ENCODE measurements around the gene ADAMTS12.

ADAMTS12 gene

DNA sequence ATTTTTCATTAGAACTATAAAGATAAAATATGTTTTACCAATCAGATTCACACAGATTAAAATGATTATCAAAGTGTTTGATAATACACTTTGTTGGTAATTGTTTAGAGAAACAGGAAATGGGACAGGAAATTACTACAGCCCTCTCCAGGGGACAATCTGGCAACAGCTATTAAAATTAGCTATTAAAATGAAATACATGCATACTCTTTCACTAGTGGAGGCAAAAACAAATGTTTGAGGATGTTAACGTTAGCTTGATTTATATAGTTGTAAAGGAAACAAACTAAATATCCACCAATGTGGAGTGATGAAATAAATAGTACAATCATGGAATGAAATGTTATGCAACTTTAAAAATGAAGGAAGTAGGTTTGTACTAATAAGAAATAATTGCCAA lies 397.3 kb downstream of the ADAMTS12 start:
- TF ChIP-seq, protein P1, sequence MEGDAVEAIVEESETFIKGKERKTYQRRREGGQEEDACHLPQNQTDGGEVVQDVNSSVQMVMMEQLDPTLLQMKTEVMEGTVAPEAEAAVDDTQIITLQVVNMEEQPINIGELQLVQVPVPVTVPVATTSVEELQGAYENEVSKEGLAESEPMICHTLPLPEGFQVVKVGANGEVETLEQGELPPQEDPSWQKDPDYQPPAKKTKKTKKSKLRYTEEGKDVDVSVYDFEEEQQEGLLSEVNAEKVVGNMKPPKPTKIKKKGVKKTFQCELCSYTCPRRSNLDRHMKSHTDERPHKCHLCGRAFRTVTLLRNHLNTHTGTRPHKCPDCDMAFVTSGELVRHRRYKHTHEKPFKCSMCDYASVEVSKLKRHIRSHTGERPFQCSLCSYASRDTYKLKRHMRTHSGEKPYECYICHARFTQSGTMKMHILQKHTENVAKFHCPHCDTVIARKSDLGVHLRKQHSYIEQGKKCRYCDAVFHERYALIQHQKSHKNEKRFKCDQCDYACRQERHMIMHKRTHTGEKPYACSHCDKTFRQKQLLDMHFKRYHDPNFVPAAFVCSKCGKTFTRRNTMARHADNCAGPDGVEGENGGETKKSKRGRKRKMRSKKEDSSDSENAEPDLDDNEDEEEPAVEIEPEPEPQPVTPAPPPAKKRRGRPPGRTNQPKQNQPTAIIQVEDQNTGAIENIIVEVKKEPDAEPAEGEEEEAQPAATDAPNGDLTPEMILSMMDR (IDR thresholded peaks at IDR 0.05; ENCODE audit: borderline replicate concordance, control extremely low read depth, extremely low read depth, insufficient read depth, missing control alignments), result no peak
- in situ Hi-C loops (cut with MboI; ENCODE audit: low sequenced_read_pairs, unreplicated experiment), result no loop called here

DNA sequence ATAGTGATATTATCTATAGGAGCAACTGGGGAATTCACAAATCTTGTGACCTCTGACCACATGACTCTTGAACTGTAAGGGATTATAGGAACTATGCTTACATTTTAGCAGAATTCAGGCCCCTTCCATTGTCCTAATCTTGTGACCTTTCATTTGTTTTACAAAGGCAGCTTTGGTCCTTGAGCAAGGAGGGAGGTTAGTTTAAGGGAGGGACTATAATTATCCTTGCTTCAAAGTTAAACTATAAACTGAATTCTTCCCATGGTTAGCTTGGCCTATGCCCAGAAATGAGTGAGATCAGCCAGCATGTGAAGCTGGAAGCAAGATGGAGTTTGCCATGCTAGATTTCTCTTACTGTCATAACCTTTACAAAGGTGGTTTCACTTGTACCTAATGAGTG lies 399.8 kb downstream of the ADAMTS12 start:
- TF ChIP-seq, protein P1 (IDR thresholded peaks at IDR 0.05; ENCODE audit: borderline replicate concordance, control extremely low read depth, extremely low read depth, insufficient read depth, missing control alignments), result no peak
- DNase-seq (ENCODE audit: low spot score), result no peak
- in situ Hi-C loops (cut with MboI; ENCODE audit: low sequenced_read_pairs, unreplicated experiment), result no loop called here

More for the DNA sequence above, 397.3 kb downstream of the ADAMTS12 start:
- DNase-seq (ENCODE audit: low spot score), result no peak

DNA sequence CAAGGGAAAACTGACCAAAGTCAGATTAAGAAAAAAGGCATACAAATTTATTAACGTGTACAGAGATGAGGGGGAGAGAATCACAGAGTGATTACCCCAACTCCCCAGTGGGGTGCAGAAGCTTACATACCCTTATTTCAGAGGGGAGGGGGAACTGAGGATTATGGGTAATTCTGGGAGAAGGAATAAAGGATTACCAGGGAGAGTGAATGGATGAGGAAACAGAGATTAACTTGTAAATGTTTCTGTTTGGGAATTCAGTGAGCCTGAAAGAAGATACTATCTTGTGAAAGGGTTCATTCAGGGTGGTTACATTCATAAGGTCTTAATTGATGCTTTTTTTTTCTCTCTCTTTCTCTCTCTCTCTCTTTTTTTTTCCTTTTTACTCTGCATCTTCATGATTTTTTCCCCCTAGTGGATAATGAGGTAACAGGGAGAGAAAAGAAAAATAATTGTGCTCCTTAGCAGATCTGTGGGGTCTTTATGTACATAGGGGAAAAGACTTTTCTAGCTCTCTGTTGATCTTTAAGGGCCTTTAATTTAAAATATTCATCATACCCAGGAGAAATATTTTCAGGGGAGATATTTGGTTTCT lies 401.6 kb downstream of the ADAMTS12 start:
- in situ Hi-C loops (cut with MboI; ENCODE audit: low sequenced_read_pairs, unreplicated experiment), result no loop called here
- no peak for DNase-seq (ENCODE audit: low spot score)
- TF ChIP-seq, protein P1 (IDR thresholded peaks at IDR 0.05; ENCODE audit: borderline replicate concordance, control extremely low read depth, extremely low read depth, insufficient read depth, missing control alignments), result no peak

DNA sequence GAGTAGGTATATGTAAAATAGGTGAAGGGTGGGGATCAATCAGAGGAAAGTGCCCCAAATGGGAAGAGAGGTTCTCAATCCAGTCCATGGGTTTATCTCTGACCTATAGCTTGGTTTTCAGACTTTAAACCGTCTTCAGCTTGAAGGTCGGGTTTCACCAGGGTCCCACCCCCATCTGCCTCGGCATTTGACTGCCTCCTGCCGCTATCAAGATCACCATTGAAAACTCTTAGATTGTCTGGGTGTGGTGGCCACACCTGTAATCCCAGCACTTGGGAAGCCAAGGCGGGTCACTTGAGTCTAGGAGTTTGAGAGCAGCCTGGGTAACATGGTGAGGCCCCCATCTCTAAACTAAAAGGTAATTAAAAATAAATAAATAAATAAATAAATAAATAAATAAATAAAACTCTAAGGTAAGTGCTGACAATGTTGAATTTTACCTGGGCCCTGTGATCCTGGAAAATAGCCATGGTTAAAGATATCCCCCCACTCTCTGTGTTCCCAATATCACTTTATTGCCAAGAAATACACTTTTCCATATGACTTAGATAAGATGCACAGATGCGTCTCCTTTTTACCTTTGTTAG lies 402.2 kb downstream of the ADAMTS12 start:
- DNase-seq (ENCODE audit: low spot score), result no peak
- TF ChIP-seq, protein P1 (IDR thresholded peaks at IDR 0.05; ENCODE audit: borderline replicate concordance, control extremely low read depth, extremely low read depth, insufficient read depth, missing control alignments), result no peak
- in situ Hi-C loops (cut with MboI; ENCODE audit: low sequenced_read_pairs, unreplicated experiment), result no loop called here

GRCh38 chr5:33488558-33489355 lies 403.0 kb downstream of the ADAMTS12 start:
- TF ChIP-seq, protein P1 (IDR thresholded peaks at IDR 0.05; ENCODE audit: borderline replicate concordance, control extremely low read depth, extremely low read depth, insufficient read depth, missing control alignments), result no peak
- in situ Hi-C loops (cut with MboI; ENCODE audit: low sequenced_read_pairs, unreplicated experiment), result no loop called here

GRCh38 chr5:33487236-33487635 lies 404.6 kb downstream of the ADAMTS12 start:
- DNase-seq (ENCODE audit: low spot score), result no peak
- in situ Hi-C loops (cut with MboI; ENCODE audit: low sequenced_read_pairs, unreplicated experiment), result no loop called here
- TF ChIP-seq, protein P1 (IDR thresholded peaks at IDR 0.05; ENCODE audit: borderline replicate concordance, control extremely low read depth, extremely low read depth, insufficient read depth, missing control alignments), result no peak

More at GRCh38 chr5:33488558-33489355, 403.0 kb downstream of the ADAMTS12 start:
- DNase-seq (ENCODE audit: low spot score), result no peak

Measured in GM13976 (cell line).